ENCODE measurements around the gene SMPDL3B.

- TF ChIP-seq POLR2A (IDR thresholded peaks at IDR 0.05): no peak
- TF ChIP-seq, protein P1, sequence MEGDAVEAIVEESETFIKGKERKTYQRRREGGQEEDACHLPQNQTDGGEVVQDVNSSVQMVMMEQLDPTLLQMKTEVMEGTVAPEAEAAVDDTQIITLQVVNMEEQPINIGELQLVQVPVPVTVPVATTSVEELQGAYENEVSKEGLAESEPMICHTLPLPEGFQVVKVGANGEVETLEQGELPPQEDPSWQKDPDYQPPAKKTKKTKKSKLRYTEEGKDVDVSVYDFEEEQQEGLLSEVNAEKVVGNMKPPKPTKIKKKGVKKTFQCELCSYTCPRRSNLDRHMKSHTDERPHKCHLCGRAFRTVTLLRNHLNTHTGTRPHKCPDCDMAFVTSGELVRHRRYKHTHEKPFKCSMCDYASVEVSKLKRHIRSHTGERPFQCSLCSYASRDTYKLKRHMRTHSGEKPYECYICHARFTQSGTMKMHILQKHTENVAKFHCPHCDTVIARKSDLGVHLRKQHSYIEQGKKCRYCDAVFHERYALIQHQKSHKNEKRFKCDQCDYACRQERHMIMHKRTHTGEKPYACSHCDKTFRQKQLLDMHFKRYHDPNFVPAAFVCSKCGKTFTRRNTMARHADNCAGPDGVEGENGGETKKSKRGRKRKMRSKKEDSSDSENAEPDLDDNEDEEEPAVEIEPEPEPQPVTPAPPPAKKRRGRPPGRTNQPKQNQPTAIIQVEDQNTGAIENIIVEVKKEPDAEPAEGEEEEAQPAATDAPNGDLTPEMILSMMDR (IDR thresholded peaks at IDR 0.05): no peak
Measured at GRCh38 chr1:27960762-27961645, 26.2 kb downstream of the SMPDL3B start.
